EH (cell line): ENCODE data around the gene THOC5.
"Not testable (repeated sequence)": the region's sequence is repeated elsewhere in the genome, so short reads cannot be mapped to it uniquely, and the experiment has no call there.

Experiments used
- DNase-seq: peaks from one replicate; pipeline ENCODE4 v3.0.0-alpha.2; 2015; ENCODE audit warnings: low read depth

The THOC5 gene

GRCh38 chr22:29553351-29554224, at the start of gene THOC5:
THOC5 (minus strand) TSS chr22:29553757; CDS start chr22:29549147, 4,610 bp downstream.
- DNase-seq: peak; percentile 97

GRCh38 chr22:29598684-29599020, 45.1 kb upstream of the THOC5 start:
- no peak for DNase-seq

- DNase-seq: not testable (repeated sequence)
Observed at GRCh38 chr22:29597871-29598683, 44.5 kb upstream of the THOC5 start.

- DNase-seq: no peak
Observed at GRCh38 chr22:29596408-29596807, 42.9 kb upstream of the THOC5 start.

- not testable (repeated sequence) for DNase-seq
Observed at GRCh38 chr22:29594447-29594846, 40.9 kb upstream of the THOC5 start.

GRCh38 chr22:29593923-29594322, 40.4 kb upstream of the THOC5 start:
- DNase-seq: no peak

GRCh38 chr22:29587938-29588699, 34.6 kb upstream of the THOC5 start:
- DNase-seq: peak; percentile 88

GRCh38 chr22:29586193-29586705, 32.7 kb upstream of the THOC5 start:
- DNase-seq: not testable (repeated sequence)

- no peak for DNase-seq
Observed at GRCh38 chr22:29584975-29585374, 31.4 kb upstream of the THOC5 start.

GRCh38 chr22:29581799-29582198, 28.2 kb upstream of the THOC5 start:
- no peak for DNase-seq

GRCh38 chr22:29580200-29580810, 26.7 kb upstream of the THOC5 start:
- DNase-seq: no peak

GRCh38 chr22:29578462-29579200, 25.1 kb upstream of the THOC5 start:
- no peak for DNase-seq

GRCh38 chr22:29574762-29575450, 21.3 kb upstream of the THOC5 start:
- no peak for DNase-seq

GRCh38 chr22:29570912-29571549, 17.5 kb upstream of the THOC5 start:
- no peak for DNase-seq

- no peak for DNase-seq
Observed at GRCh38 chr22:29570456-29570855, 16.9 kb upstream of the THOC5 start.

- DNase-seq: no peak
Observed at GRCh38 chr22:29569011-29569678, 15.6 kb upstream of the THOC5 start.

GRCh38 chr22:29567338-29567737, 13.8 kb upstream of the THOC5 start:
- DNase-seq: no peak

GRCh38 chr22:29566513-29566912, 13.0 kb upstream of the THOC5 start:
- not testable (repeated sequence) for DNase-seq
